Stimulated activated CD8-positive, alpha-beta memory T cell treated with anti-CD3 and anti-CD28 coated beads, Interleukin-12 subunit alpha, Interleukin-12 subunit beta, amount 100 ng/mL, for 1 hour (primary cell): ENCODE measurements around the gene FOXO6.

Experiments
- DNase-seq: peaks from one replicate; pipeline ENCODE4 v3.0.0-alpha.2; 2020; ENCODE audit warnings: low read depth

Gene FOXO6

DNA sequence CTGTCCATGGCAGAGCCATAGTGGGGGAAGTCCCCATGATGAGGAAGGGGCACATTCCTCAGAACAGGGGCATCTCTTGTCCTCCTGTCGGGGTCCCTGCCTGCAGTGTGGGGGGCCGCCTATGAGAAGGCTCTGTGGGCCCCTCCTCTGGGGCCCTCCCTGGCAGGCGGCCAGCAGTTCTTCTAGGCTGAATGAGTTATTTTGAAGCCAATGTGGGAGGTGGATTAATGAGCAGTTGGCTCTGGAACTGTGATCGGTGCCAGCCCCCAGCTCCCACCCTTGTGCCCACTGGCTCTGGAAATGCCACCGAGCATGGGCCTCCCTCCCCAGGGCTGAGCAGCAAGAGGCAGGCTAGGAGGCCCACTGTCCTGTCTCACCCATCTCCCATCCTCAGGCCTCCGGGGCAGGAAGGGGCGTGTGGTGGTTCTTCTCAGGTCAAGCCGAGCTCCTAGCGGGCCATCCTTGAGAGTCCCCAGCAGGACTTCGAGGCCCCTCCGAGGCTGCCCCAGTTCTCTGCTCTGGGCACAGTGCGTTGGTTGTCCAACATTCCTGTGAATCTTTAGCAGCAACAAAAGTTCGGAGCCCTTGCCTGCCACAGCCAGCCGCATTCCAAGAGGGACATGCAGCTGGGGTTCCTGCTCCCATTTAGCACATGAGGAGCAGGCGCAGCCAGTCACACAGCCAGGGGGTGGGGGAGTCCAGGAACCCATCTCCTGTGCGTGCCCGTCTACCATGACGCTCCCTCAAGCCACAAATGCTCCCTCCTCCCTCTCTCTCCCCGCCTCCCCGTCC is 66.1 kb downstream of the FOXO6 start:
- no peak for DNase-seq

GRCh38 chr1:41427916-41428737 is 66.9 kb downstream of the FOXO6 start:
- no peak for DNase-seq

DNA sequence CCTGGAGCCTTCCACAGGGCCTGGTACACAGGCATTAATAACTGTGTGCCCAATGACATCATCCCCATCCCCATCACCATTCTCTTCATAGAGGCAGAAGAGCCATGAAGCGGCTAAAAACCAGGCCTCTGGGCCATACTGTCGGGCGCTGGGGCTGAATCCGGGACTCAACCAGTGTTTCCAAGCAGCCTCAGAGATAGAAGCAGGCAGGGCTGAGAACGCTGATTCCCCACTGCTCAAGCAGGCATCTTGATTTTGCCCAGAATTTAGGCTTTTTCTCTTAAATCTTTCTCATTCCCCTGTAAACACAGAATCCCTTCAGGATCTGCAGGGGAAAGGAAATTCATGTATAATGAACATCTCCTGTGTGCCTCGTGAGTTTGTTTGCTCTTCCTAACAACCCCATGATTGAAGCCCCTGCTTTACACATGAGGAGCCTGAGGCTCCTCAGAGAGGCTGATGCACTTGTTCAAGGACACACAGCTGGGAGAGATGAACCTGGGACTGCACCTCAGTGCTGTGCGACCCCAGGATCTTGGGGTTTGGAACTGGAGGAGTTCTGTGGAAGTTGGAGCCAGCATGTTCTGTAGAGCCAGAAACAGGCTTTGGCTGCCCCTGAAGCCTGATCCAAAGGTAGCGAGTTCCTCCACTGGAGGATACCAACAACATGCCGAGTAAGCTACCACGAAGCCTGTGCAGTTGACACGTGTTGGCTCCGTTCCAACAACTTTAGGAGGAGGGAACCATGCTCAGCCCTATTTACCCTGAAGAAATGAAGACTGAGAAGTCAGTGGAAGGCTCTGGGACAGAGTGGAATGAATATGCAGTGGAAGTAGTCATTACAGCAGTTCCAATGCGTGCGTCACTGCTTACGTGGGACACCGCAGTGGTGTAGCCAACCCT is 67.8 kb downstream of the FOXO6 start:
- no peak for DNase-seq

DNA sequence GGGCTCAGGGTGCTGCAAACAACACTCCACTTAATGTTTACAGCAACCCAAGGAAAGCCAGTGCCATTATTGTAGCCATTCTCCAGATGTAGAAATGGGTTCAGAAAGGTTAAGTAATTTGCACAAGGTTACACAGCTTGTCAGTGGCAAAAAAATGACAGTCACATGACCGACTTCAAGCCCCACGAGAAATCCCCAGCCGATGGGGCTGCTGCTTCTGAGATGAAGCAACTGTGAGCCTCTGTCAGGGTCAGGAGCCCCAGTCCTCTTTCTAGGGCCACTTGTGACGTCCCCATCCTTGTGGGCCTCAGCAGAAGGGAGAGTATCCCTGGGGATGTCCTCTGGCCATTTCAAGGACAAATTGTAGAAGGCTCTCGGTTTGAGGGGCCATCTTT is 68.4 kb downstream of the FOXO6 start:
- no peak for DNase-seq

- no peak for DNase-seq
These were observed 68.8 kb downstream of the FOXO6 start for GRCh38 chr1:41430069-41430468.

- no peak for DNase-seq
These were observed 69.3 kb downstream of the FOXO6 start for GRCh38 chr1:41430582-41430981.

DNA sequence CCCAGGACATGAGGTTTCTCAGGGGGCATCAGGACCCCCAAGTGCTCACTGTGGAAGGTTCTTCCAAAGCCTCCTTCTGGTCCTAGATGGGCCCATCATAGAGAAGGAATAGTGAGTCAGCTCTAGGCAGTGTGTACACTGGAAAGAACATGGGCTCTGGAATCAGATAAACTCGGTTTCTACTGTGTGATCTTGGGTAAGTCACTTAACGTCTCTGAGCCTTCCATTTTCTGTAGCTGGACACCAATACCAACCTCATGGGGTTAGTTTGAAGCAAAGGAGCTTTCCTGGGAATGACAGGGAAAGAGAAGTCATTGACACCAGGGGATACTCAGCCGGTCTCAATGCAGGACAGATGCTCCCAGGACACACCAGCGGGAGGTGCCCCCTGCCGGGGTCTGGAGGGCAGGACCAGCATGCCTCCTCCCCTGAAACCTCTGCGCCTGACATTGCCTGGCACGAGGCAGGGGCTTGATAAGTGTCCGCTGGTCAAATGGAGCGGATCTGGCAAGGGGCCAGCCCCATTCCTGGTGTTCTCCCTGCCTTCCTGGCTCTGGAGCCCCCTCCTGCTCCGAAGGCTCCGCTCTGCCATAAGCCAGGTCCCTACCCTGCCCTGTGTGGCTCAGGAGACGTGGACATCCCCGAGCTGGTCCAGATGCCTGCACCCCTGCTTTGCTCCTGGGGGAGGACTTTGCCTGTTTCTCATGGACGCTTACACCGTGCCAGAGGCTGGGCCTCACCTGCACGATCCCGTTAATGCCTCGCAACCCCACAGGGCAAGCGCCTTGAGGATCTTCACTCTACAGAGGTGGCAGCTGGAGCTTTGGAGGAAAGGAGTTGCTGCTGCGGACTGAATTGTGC is 70.5 kb downstream of the FOXO6 start:
- no peak for DNase-seq
